ENCODE measurements around the gene RTL10. TPM values are rescaled to one million over a fixed set of nuclear protein-coding genes. Genes with fewer than 3 reads are reported as not detected.

The RTL10 gene
- total and polyA plus RNA-seq, 2 of the 8 experiments (the other 6 are each of a cell fraction or from before 2014, with no cell fraction given) = 11.5 to 18.8 TPM

DNA sequence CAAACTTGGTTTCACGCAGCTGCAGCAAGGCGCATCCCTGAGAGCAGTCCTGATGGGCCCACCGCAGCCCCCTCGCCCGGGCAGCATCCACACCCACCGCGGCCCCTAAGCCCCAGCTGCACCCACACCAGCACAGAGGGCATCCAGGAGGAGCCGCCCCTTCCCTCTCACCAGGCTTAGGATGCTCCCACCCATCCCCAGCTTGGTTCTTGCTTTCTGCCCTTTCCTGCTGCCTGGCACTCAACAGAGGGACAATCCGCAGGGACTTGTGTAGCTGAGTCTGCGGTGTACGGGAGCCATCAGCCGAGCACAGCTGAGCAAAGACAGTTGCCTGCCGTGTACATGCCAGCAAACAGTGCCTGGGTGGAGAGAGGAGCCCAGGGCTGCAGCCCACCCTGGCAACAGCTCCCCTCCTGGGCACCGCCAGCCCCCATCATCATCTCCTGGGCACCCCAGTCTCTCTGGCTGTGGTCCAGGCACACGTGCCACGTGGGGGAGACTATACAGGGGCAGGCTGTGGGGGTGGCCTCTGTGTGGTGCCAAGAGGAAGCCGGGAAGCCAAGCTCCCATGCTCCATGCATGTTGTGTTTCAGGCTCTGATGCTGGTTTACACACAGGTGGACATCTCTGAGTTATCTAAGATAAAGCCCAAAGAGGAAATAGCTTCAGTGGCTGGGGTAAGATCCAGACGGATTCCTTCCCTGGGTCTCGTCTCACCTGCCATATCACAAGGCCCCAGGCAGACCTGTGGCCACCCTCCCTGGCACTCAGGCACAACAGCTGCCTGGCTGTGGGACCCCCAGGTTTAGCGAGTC, 36.0 kb upstream of the RTL10 start:
- no peaks in the 10 kb centered on the region for H3K79me2 ChIP-seq (ENCODE audit: control insufficient read depth in 1 of 2, insufficient read depth in 2 of 2, low read length in 2 of 2)
- 90% methylated on average over 17 of the region's 20 CpGs; no CpG with 5 or more reads in 1 of the 2 experiments for WGBS, 2 experiments (ENCODE audit: extremely low coverage in 1 of 2, insufficient coverage in 1 of 2, insufficient read length in 1 of 2, insufficient replicate concordance in 2 of 2, low coverage in 1 of 2, low lambda C conversion rate in 2 of 2, missing lambda C conversion rate in 1 of 2)
- H2BK15ac ChIP-seq (ENCODE audit: low read length) = peak overlapping the region; percentile 83; the same call in 1 of the 2 replicates
- H3K79me1 ChIP-seq (ENCODE audit: low read depth, low read length) = no peaks in the 10 kb centered on the region
- H3K56ac ChIP-seq (replicated peaks; ENCODE audit: insufficient read length, low read depth, low read length) = no peak overlapping the region
- no peak overlapping the region for H2AFZ ChIP-seq (ENCODE audit: low read length)
- H3K27ac ChIP-seq (ENCODE audit: low read depth, low read length) = no peak overlapping the region
- H3K9ac ChIP-seq (replicated peaks in 1 of 4; ENCODE audit: extremely low read depth in 1 of 4, low read depth in 3 of 4, low read length in 3 of 4) = no peak overlapping the region
- H3K27me3 ChIP-seq (replicated peaks in 1 of 4; ENCODE audit: control insufficient read depth in 3 of 4, extremely low read depth in 1 of 4, insufficient read depth in 3 of 4, low read length in 3 of 4) = peaks cover 0 to 2% (median 0%) of the 10 kb centered on the region in 4 experiments; a peak in 4 of 7 replicates
- H2BK5ac ChIP-seq (ENCODE audit: low read depth, low read length) = peak overlapping the region; percentile 45; the same call in 1 of the 2 replicates
- peak overlapping the region; percentile 56; the same call in 1 of the 2 replicates for H2AK5ac ChIP-seq (ENCODE audit: low read depth, low read length)
- no peaks in the 10 kb centered on the region for H3K23me2 ChIP-seq (ENCODE audit: low read depth, low read length)
- DNase-seq (ENCODE audit: low read depth in 1 of 2, low spot score in 2 of 2) (no peak), FAIRE-seq (no peak)
- 0 out of 2 replicates have a peak overlapping the region, but pooled peaks have one; percentile 9 for H3K18ac ChIP-seq (ENCODE audit: extremely low read depth, low read length)
- peak overlapping the region; percentile 98 for H4K91ac ChIP-seq (replicated peaks; ENCODE audit: insufficient read length, low read length)
- no peak overlapping the region; the same call in 1 of the 2 replicates for H4K8ac ChIP-seq (ENCODE audit: extremely low read depth, insufficient read depth, low read length)
- no peak overlapping the region for H3K4me3 ChIP-seq (ENCODE audit: extremely low read depth in 1 of 4, insufficient read depth in 2 of 4, low read depth in 3 of 4, low read length in 4 of 4)
- H3K4ac ChIP-seq (replicated peaks; ENCODE audit: insufficient read length, low read depth, low read length) = peak overlapping the region; percentile 93
- peak overlapping the region; percentile 93 for H2BK12ac ChIP-seq (ENCODE audit: low read depth, low read length)
- H2BK120ac ChIP-seq (replicated peaks; ENCODE audit: low read depth, low read length) = peak overlapping the region; percentile 4
- H3K9me3 ChIP-seq (ENCODE audit: insufficient read depth in 2 of 2, low read depth in 1 of 2, low read length in 1 of 2) = no peaks in the 10 kb centered on the region
- no peak overlapping the region for H3K4me2 ChIP-seq (ENCODE audit: insufficient read depth in 1 of 2, low read depth in 2 of 2, low read length in 2 of 2)
- ChIA-PET POLR2A (ENCODE audit: partially characterized antibody) (interaction anchor here (0.7 to 1.4 kb wide), 4 partner anchors 10 to 190 kb away, joined by 3 read pairs; no protein-coding TSS in a partner anchor), CTCF (ENCODE audit: partially characterized antibody) (interaction anchor here (0.7 to 9.5 kb wide), 17 partner anchors 10 to 211 kb away, joined by 3 to 69 read pairs (median 4); no protein-coding TSS in a partner anchor)
- no peak overlapping the region for H3K23ac ChIP-seq (ENCODE audit: insufficient read length)
- no peak overlapping the region for H3K14ac ChIP-seq (ENCODE audit: insufficient read length)
- H4K5ac ChIP-seq (ENCODE audit: insufficient read length, low read depth, low read length) = no peak overlapping the region
- peak overlapping the region; percentile 91; the same call in 1 of the 2 replicates for H2BK20ac ChIP-seq (ENCODE audit: low read length)
- H3K4me1 ChIP-seq (replicated peaks in 1 of 4; ENCODE audit: control insufficient read depth in 3 of 4, insufficient read depth in 4 of 4, low read length in 3 of 4) = peaks cover 7 to 20% (median 18%) of the 10 kb centered on the region in 4 experiments
- H4K20me1 ChIP-seq (replicated peaks in 1 of 2; ENCODE audit: control insufficient read depth in 1 of 2, insufficient read depth in 2 of 2, low read length in 2 of 2) = no peaks in the 10 kb centered on the region
- no peaks in the 10 kb centered on the region for H3K36me3 ChIP-seq (ENCODE audit: control insufficient read depth in 2 of 4, insufficient read depth in 4 of 4, low read length in 3 of 4)
- TF ChIP-seq RAD21 (IDR thresholded peaks at IDR 0.05 in 1 of 2, conservative IDR thresholded peaks at IDR 0.05 in 1 of 2; ENCODE audit: low read depth in 2 of 2, low read length in 2 of 2) (no peak), NANOG (IDR thresholded peaks at IDR 0.05; ENCODE audit: insufficient read depth, low read depth, low read length, poor library complexity, severe bottlenecking) (no peak), CREB1 (IDR thresholded peaks at IDR 0.05) (no peak)
